HG03565 (cell line): ENCODE data around the gene SOX1.

Source experiments
- ATAC-seq: cut with Tn5 transposase; IDR thresholded peaks from one replicate; pipeline ENCODE4 v1.9.1; 2021; ENCODE audit warnings: mild to moderate bottlenecking, moderate library complexity; ENCODE audit not compliant: unreplicated experiment

Gene SOX1

GRCh38 chr13:112105244-112105681 lies 38.3 kb downstream of the SOX1 start:
- ATAC-seq: no peak

DNA sequence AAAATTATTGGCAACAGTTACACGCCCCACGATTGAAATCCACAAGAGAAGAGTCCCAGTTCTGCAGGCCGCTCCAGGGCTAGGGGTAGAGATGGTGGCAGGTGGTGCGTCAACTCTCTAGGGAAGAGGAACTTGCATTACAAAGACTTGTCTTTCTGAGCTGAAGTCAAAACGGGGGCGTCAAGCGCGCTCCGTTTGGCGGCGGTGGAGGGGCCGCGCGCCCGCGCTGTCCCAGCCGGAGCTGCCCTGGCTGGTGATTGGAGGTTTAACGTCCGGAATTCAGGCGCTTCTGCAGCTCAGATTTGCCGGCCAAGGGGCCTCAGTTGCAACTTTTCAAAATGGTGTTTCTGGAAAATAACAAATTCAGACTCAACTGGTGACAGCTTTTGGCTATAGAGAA lies 38.9 kb downstream of the SOX1 start:
- no peak for ATAC-seq

- ATAC-seq: no peak
These were observed 39.7 kb downstream of the SOX1 start for GRCh38 chr13:112106478-112107141.

- no peak for ATAC-seq
These were observed 40.3 kb downstream of the SOX1 start for GRCh38 chr13:112107289-112107688.

GRCh38 chr13:112110479-112110878 lies 43.5 kb downstream of the SOX1 start:
- ATAC-seq: no peak

- no peak for ATAC-seq
These were observed 44.4 kb downstream of the SOX1 start for GRCh38 chr13:112111239-112111857.

DNA sequence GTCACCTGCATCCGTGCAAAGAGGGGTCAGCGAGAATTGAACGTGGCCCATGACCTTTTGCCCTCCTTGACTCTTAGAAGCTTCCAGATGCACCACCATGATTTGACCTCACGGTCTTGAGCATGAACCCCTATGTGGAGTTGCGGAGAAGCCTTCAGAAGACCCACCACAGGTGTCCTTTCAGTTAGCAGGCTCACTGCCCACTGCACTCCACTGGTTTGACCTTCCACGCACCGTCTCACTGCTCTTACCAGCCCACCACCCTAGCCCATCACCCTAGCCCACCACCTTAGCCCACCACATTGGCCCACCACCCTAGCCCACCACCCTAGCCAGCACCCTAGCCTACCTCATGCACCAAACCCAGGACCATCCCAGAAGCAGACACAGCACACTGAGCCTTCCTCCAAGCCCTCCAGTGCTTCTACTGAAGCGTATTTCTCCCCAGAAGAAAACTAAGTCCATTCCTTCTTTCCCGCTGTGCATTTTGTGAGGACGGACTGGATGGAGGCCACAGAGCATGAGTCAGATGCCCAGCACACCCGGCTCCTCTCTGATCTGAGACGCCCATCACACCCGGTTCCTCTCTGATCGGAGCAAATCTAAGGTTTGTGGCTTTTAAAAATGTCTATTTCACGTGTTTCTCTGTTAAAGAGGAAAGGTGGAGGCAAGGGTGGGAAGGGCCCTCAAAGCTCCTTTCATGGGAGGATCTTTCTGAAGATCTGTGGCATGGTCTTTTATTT lies 45.8 kb downstream of the SOX1 start:
- ATAC-seq: no peak

- no peak for ATAC-seq
These were observed 46.4 kb downstream of the SOX1 start for GRCh38 chr13:112113348-112113747.

DNA sequence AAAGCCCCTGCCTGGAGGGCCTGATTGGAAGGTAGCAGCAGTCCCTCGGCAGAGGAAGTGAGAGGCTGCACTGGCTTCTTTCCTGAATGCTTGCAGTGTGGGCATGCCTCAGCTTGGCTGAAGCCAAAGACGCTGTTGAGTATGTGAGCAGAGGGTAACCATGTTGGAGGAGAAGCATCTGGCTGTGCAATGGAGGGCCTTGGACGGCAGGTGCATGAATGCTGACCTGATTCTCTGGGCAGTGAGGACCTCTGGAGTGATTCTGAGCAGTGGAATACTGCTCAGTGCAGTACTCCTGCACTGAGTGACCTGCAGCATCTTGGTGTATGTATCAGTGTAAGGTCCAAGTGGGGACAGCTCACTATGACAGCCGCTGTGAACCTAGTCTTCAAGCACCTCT lies 46.9 kb downstream of the SOX1 start:
- no peak for ATAC-seq

DNA sequence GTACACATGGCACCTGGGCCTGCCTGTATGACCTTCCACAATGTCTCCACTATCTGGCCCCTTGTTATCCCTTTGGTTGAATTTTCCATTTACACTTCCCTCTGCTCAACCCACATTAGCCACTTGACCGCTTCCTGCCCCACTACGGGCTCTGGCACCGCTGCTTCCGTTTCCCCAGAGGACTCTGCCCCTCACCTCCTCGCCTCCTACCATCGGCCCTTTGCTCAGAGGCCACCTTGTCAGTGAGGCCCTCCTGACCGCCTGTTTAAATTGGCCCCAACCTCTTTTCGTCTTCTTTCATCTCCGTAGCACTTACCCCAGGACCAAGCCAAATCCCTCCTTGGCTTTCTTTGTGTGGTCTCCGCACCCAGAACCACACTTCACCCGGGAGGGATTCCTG lies 47.4 kb downstream of the SOX1 start:
- no peak for ATAC-seq

DNA sequence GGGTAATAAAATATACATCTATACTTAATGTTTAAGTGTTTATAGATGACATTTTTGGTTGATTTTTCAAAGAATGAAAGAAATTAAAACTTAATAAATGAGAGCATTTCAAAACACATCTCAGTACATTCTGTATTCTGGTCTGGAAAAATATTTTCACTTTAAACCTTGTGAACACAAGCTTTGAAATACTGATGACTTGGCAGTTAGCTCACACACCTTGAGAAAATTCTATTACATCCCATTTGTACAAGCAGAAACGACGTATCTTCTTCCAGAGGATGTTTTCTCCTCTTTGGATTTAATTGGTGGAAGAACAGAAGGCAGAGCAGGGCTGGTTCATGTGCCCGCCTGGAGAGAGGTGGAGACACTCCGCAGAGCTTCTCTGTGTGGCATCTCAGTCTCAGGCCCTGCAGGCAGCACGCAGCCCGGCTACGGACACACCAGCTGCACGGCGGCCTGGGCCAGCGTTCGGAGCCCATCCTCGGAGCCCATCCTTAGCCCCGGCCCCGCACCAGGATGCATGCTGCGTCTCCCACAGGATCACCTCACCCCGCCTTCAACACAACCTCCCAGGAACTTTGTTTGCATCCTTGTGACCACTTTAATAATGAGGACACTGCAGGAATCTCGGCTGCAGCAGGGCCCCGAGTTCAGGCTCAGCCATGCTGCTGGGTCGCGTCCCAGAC lies 48.6 kb downstream of the SOX1 start:
- ATAC-seq: no peak

DNA sequence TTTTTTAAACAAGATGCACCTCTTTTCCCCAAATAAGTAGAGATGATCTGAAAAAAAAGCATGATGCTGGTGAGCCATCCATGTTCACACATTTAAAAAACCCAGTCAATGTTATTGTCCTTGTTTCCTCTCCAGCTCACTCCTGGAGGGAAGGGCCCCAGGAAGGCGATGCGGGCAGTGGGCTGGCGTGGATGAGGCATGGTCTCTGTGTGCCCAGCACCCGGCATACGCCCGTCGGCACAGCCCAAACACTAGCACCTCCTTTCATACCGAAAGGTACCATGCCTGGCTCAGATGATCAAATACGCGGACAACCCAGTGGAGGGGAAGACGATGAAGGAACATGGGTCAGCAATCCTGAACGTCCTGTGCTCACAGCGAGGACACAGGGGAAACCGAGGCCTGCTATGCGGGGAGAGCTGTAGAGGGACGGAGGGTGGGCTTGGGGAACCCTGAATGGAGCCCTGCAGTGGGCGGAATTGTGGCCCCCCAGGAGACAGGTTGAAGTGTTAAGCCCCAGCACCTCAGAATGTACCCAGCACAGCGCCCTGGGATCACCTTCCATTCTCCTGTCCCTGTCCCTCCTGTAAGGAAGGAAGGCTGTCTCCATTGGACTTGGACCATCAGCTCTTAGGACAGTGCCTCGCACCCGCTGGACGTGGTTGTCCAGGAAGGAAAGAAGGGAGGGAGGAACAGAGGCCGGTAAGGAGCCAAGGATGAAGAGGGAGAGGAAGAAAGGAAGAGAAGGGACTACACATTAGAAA lies 49.4 kb downstream of the SOX1 start:
- no peak for ATAC-seq

- ATAC-seq: no peak
These were observed 50.5 kb downstream of the SOX1 start for GRCh38 chr13:112117258-112117954.

DNA sequence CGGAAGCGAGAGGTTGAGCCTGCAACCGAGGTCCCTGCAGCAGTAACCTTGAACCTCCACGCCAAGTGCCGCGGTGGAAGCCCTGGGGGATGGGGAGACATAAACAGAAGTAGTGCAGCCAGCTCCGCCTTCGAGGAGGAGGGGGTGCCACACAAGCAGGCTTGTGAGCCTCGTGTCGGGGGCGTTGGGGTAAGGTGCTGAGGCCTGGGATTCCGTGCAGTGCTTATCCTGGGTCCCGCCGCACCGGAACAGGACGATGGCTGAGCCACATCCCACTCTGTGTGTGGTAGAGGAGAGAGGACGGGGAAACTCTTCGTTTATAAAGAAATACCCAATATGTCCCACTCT lies 51.0 kb downstream of the SOX1 start:
- no peak for ATAC-seq

GRCh38 chr13:112118451-112119064 lies 51.6 kb downstream of the SOX1 start:
- no peak for ATAC-seq

DNA sequence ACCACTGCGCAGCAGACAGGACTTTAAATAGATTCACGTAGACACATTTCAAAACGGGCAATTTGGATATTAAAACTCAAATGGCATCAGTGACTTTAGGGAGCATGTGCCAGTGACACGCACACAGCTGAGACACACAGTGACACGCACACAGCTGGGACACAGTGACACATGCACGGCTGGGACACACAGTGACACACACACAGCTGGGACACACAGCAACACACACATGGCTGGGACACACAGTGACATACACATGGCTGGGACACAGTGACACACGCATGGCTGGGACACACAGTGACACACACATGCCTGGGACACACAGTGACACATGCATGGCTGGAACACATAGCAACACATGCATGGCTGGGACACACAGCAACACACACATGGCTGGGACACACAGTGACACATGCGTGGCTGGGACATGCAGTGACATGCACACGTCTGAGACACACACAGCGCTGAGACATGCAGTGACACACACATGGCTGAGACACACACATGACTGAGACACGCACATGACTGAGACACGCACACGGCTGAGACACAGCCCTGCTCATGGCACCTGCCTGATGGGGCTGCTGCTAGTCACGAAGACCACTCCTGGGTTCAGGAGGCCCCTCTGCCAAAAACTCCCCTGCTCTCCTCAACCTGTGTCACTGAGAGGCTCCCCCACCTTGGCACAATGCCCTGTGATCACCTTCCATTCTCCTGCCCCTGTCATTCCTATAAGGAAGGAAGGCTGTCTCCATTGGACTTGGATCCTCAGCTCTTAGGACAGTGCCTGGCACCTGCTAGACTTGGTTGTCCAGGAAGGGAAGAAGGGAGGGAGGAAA lies 52.5 kb downstream of the SOX1 start:
- no peak for ATAC-seq

DNA sequence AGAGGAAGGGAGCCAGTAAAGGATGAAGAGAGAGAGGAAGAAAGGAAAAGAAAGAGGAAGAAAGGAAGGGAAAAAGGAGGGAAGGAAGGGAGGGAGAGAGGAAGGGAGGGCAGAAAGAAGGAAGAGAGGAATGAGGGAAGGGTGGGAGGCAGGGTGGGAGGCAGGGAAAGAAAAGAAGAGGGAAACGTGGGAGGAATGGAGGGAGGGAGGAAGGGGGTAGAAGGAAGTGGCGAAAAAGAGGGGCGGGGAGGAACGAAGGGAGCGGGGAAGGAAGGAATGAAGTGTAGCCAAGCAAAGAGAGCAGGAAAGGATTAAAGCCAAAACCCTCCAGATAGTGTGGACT lies 53.1 kb downstream of the SOX1 start:
- no peak for ATAC-seq
